ENCODE data around the gene GLDN. TPM values are rescaled to one million over a fixed set of nuclear protein-coding genes. Genes with fewer than 3 reads are reported as not detected.

GLDN gene
- total RNA-seq, 2 donors from 2014 or later, result 1.2 to 1.4 TPM

- no peak for DNase-seq (ENCODE audit: low spot score)
- no peaks in the 10 kb centered on the region for H3K27me3 ChIP-seq (replicated peaks; ENCODE audit: insufficient read depth)
- H3K4me1 ChIP-seq (replicated peaks), result no peaks in the 10 kb centered on the region
- H3K27ac ChIP-seq, result no peak overlapping the region
- no peaks in the 10 kb centered on the region for H3K36me3 ChIP-seq
- TF ChIP-seq CTCF (IDR thresholded peaks at IDR 0.05), result no peak
- no peak for TF ChIP-seq POLR2AphosphoS5 (IDR thresholded peaks at IDR 0.05)
- no peak for TF ChIP-seq POLR2A (IDR thresholded peaks at IDR 0.05)
- intact Hi-C loops (cut with DNase I), result no loop called here
- 60% methylated on average over 8 of the region's 8 CpGs for WGBS
- no peak overlapping the region for H3K4me3 ChIP-seq
- no peaks in the 10 kb centered on the region for H3K9me3 ChIP-seq
Measured at GRCh38 chr15:51312166-51313073, 29.0 kb upstream of the GLDN start.

GRCh38 chr15:51313074-51313393 lies 28.4 kb upstream of the GLDN start:
- no peaks in the 10 kb centered on the region for H3K36me3 ChIP-seq
- no peaks in the 10 kb centered on the region for H3K9me3 ChIP-seq
- intact Hi-C loops (cut with DNase I), result no loop called here
- H3K4me3 ChIP-seq, result no peak overlapping the region
- no peak overlapping the region for H3K27ac ChIP-seq
- TF ChIP-seq POLR2A (IDR thresholded peaks at IDR 0.05) (no peak), CTCF (IDR thresholded peaks at IDR 0.05) (no peak), POLR2AphosphoS5 (IDR thresholded peaks at IDR 0.05) (no peak)
- no peaks in the 10 kb centered on the region for H3K4me1 ChIP-seq (replicated peaks)
- no peak for DNase-seq (ENCODE audit: low spot score)
- H3K27me3 ChIP-seq (replicated peaks; ENCODE audit: insufficient read depth), result no peaks in the 10 kb centered on the region

- Histone ChIP-seq H3K4me3 (no peak overlapping the region), H3K36me3 (no peaks in the 10 kb centered on the region), H3K9me3 (no peaks in the 10 kb centered on the region), H3K27ac (no peak overlapping the region), H3K27me3 (replicated peaks; ENCODE audit: insufficient read depth) (no peaks in the 10 kb centered on the region), H3K4me1 (replicated peaks) (no peaks in the 10 kb centered on the region)
- no peak for TF ChIP-seq POLR2A (IDR thresholded peaks at IDR 0.05)
- TF ChIP-seq POLR2AphosphoS5 (IDR thresholded peaks at IDR 0.05), result no peak
- no peak for TF ChIP-seq CTCF (IDR thresholded peaks at IDR 0.05)
- DNase-seq (ENCODE audit: low spot score), result no peak
- WGBS, result 96% methylated on average over 10 of the region's 10 CpGs
- intact Hi-C loops (cut with DNase I), result no loop called here
Measured at GRCh38 chr15:51313644-51314280, 27.7 kb upstream of the GLDN start.

GRCh38 chr15:51314391-51315337 lies 26.8 kb upstream of the GLDN start:
- TF ChIP-seq CTCF (IDR thresholded peaks at IDR 0.05) (no peak), POLR2AphosphoS5 (IDR thresholded peaks at IDR 0.05) (no peak), POLR2A (IDR thresholded peaks at IDR 0.05) (no peak)
- H3K27ac ChIP-seq, result no peak overlapping the region
- H3K4me1 ChIP-seq (replicated peaks), result no peaks in the 10 kb centered on the region
- H3K4me3 ChIP-seq, result no peak overlapping the region
- H3K9me3 ChIP-seq, result no peaks in the 10 kb centered on the region
- DNase-seq (ENCODE audit: low spot score), result no peak
- H3K27me3 ChIP-seq (replicated peaks; ENCODE audit: insufficient read depth), result no peaks in the 10 kb centered on the region
- intact Hi-C loops (cut with DNase I), result no loop called here
- WGBS, result 89% methylated on average over 10 of the region's 10 CpGs
- H3K36me3 ChIP-seq, result no peaks in the 10 kb centered on the region

Measured in prostate gland (tissue), 2 donors.